ENCODE measurements around the gene TSPAN9. TPM values are rescaled to one million over a fixed set of nuclear protein-coding genes. Genes with fewer than 3 reads are reported as not detected.

The TSPAN9 gene
- total RNA-seq, 1 experiment from 2014 or later = 7.7 TPM

DNA sequence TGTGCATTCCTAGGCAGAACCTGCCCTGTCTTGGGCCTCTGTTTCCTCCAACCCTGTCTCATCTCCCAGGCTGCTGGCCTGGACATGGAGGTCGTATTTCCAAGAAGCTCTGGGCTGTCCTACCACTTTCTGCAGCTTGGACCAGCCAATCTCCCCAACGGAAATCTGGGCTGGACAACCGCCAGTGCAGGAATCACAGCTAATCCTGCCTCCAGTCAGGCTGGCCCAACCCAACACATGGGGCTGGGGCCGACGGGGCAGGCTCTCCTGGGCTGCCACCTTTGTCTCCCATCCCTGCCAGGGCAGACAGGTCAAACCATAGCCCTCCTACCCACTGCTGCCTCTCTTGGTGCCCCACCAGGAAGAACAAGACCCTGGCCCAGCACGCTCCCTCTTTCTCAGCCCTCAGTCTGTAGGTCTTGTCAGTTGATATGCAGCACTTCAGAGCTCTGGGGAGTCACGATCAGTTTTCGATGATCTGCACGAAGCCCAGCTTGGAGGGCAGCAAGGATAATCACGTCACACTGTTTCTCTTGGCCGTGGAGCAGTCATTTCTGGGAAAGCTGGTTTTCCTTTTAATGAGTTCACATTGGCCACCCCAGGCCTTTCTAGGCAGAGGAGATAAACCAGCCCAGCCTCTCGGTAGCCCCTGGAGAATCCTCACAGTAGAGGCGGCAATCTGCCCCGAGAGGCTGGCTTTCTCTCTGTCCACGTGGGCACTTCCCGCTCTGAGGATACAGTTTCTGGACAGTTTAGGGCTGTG is 218.6 kb downstream of the TSPAN9 start:
- DNase-seq (ENCODE audit: low read depth, low spot score) = no peak
- CTCF ChIA-PET = no interaction called here
- in situ Hi-C loops (cut with HindIII; ENCODE audit: low pct_unique_long_range_greater_than_20kb, low sequenced_read_pairs) = no loop called here

GRCh38 chr12:3296409-3296701 is 219.2 kb downstream of the TSPAN9 start:
- intact Hi-C loops (cut with micrococcal nuclease; ENCODE audit: unreplicated experiment) = no loop called here
- in situ Hi-C loops (cut with HindIII; ENCODE audit: low pct_unique_long_range_greater_than_20kb, low sequenced_read_pairs) = no loop called here
- Histone ChIP-seq H3K4me3 (ENCODE audit: low read depth in 2 of 2, low read length in 2 of 2) (no peak overlapping the region), H3K27me3 (ENCODE audit: control insufficient read depth, insufficient read depth, low read length) (no peaks in the 10 kb centered on the region), H3K27ac (ENCODE audit: low read length) (no peak overlapping the region), H3K36me3 (ENCODE audit: control insufficient read depth, insufficient read depth, low read length) (no peaks in the 10 kb centered on the region), H3K9me3 (ENCODE audit: control insufficient read depth, insufficient read depth, low read depth, low read length) (no peaks in the 10 kb centered on the region), H3K4me1 (ENCODE audit: control insufficient read depth, insufficient read depth, low read length) (peaks cover 4% of the 10 kb centered on the region; the same call in 1 of the 2 replicates)
- ChIA-PET CTCF (no interaction called here), POLR2A (no interaction called here)
- no peak for TF ChIP-seq SIN3A (IDR thresholded peaks at IDR 0.05; ENCODE audit: borderline replicate concordance, insufficient read depth, low read depth, low read length)
- TF ChIP-seq, protein P1, sequence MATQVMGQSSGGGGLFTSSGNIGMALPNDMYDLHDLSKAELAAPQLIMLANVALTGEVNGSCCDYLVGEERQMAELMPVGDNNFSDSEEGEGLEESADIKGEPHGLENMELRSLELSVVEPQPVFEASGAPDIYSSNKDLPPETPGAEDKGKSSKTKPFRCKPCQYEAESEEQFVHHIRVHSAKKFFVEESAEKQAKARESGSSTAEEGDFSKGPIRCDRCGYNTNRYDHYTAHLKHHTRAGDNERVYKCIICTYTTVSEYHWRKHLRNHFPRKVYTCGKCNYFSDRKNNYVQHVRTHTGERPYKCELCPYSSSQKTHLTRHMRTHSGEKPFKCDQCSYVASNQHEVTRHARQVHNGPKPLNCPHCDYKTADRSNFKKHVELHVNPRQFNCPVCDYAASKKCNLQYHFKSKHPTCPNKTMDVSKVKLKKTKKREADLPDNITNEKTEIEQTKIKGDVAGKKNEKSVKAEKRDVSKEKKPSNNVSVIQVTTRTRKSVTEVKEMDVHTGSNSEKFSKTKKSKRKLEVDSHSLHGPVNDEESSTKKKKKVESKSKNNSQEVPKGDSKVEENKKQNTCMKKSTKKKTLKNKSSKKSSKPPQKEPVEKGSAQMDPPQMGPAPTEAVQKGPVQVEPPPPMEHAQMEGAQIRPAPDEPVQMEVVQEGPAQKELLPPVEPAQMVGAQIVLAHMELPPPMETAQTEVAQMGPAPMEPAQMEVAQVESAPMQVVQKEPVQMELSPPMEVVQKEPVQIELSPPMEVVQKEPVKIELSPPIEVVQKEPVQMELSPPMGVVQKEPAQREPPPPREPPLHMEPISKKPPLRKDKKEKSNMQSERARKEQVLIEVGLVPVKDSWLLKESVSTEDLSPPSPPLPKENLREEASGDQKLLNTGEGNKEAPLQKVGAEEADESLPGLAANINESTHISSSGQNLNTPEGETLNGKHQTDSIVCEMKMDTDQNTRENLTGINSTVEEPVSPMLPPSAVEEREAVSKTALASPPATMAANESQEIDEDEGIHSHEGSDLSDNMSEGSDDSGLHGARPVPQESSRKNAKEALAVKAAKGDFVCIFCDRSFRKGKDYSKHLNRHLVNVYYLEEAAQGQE (IDR thresholded peaks at IDR 0.05; ENCODE audit: insufficient read depth in 1 of 2, low read depth in 2 of 2, low read length in 1 of 2) = no peak
- TF ChIP-seq CTCF (IDR thresholded peaks at IDR 0.05) = no peak
- no peak for TF ChIP-seq POLR2AphosphoS5 (IDR thresholded peaks at IDR 0.05; ENCODE audit: low read depth, low read length)
- ATAC-seq (no peak), DNase-seq (ENCODE audit: low read depth, low spot score) (no peak)
- no TSS peak for BruUV-seq (replicated peaks)

More for the DNA sequence above, 218.6 kb downstream of the TSPAN9 start:
- H3K27ac ChIP-seq (ENCODE audit: low read length) = no peak overlapping the region
- intact Hi-C loops (cut with micrococcal nuclease; ENCODE audit: unreplicated experiment) = no loop called here
- H3K27me3 ChIP-seq (ENCODE audit: control insufficient read depth, insufficient read depth, low read length) = no peaks in the 10 kb centered on the region
- no peak overlapping the region for H3K4me3 ChIP-seq (ENCODE audit: low read depth in 2 of 2, low read length in 2 of 2)
- no peaks in the 10 kb centered on the region for H3K9me3 ChIP-seq (ENCODE audit: control insufficient read depth, insufficient read depth, low read depth, low read length)
- no TSS peak for BruUV-seq (replicated peaks)
- peaks cover 4% of the 10 kb centered on the region; the same call in 1 of the 2 replicates for H3K4me1 ChIP-seq (ENCODE audit: control insufficient read depth, insufficient read depth, low read length)
- no peaks in the 10 kb centered on the region for H3K36me3 ChIP-seq (ENCODE audit: control insufficient read depth, insufficient read depth, low read length)
- POLR2A ChIA-PET = no interaction called here
- no peak for TF ChIP-seq SIN3A (IDR thresholded peaks at IDR 0.05; ENCODE audit: borderline replicate concordance, insufficient read depth, low read depth, low read length)
- no peak for TF ChIP-seq CTCF (IDR thresholded peaks at IDR 0.05)
- TF ChIP-seq, protein P1 (IDR thresholded peaks at IDR 0.05; ENCODE audit: insufficient read depth in 1 of 2, low read depth in 2 of 2, low read length in 1 of 2) = no peak
- no peak for TF ChIP-seq TCF7L2 (IDR thresholded peaks at IDR 0.05; ENCODE audit: low read depth, low read length)
- no peak for TF ChIP-seq POLR2AphosphoS5 (IDR thresholded peaks at IDR 0.05; ENCODE audit: low read depth, low read length)
- no peak for ATAC-seq
